ENCODE measurements around the gene CYP2R1.
A peak's percentile ranks its signal among the peaks of the same experiment; 100 is the strongest.

CYP2R1 gene, protein sequence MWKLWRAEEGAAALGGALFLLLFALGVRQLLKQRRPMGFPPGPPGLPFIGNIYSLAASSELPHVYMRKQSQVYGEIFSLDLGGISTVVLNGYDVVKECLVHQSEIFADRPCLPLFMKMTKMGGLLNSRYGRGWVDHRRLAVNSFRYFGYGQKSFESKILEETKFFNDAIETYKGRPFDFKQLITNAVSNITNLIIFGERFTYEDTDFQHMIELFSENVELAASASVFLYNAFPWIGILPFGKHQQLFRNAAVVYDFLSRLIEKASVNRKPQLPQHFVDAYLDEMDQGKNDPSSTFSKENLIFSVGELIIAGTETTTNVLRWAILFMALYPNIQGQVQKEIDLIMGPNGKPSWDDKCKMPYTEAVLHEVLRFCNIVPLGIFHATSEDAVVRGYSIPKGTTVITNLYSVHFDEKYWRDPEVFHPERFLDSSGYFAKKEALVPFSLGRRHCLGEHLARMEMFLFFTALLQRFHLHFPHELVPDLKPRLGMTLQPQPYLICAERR

DNA sequence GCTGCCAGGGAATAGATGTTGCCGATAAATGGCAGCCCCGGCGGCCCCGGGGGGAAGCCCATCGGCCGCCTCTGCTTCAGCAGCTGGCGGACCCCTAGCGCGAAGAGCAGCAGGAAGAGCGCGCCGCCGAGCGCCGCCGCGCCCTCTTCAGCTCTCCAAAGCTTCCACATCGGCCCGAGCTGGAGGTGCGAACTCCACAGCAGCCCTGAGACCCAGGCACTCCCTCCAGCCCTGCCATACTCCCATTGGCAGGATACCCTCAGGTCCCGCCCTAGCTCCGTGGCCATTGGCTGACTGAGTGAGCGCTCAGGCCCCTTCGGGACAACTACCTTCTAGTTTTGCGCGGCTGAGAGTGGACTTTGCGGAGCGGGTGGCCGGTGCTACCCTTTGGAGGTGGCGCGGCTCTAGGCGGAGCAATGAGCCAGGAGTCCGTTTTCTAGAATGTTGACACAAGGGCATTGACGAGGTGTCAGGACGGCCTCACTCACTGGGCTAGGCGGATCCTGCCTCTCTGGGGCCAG, at the start of gene CYP2R1:
Gene CYP2R1, minus strand, starts transcription at position 196 of the 521 bp plus-strand sequence. Its CDS starts 26 bp downstream, at position 170.
- Histone ChIP-seq H3K4me3 (ENCODE audit: low read depth, low read length) (peak within 1 kb of the TSS; percentile 62), H3K9me3 (ENCODE audit: control insufficient read depth, insufficient read depth, low read depth, low read length) (no peaks in the 10 kb centered on the region; the same call in 1 of the 2 replicates), H3K36me3 (ENCODE audit: control insufficient read depth, insufficient read depth, low read length) (no peaks in the 10 kb centered on the region), H3K4me1 (ENCODE audit: control insufficient read depth, insufficient read depth, low read length) (no peaks in the 10 kb centered on the region; the same call in 1 of the 2 replicates), H3K27ac (ENCODE audit: low read depth, low read length) (no peak within 1 kb of the TSS), H3K9ac (ENCODE audit: low read length) (peak within 1 kb of the TSS; percentile 47), H3K27me3 (ENCODE audit: control insufficient read depth, insufficient read depth, low read length) (no peaks in the 10 kb centered on the region; the same call in 1 of the 2 replicates)

DNA sequence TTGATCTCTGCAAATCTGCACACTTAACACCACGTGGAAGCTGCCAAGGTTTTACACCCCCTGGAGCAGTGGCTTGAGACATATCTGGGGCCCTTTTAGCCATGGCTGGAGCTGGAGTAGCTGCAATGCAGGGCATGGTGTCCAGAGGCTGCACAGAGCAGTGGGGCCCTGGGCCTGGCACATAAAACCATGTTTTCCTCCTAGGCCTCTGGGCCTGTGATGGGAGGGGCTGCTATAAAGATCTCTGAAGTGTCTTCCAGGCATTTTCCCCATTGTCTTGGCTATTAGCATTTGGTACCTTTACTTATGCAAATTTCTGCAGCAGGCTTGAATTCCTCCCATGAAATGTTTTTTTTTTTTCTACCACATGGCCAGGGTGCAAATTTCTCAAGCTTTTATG, 46.9 kb upstream of the CYP2R1 start:
- H3K4me3 ChIP-seq (ENCODE audit: low read depth, low read length), result no peak overlapping the region
- no peak overlapping the region for H3K9ac ChIP-seq (ENCODE audit: low read length)
- H3K4me1 ChIP-seq (ENCODE audit: control insufficient read depth, insufficient read depth, low read length), result no peaks in the 10 kb centered on the region
- peaks cover 21% of the 10 kb centered on the region for H3K9me3 ChIP-seq (ENCODE audit: control insufficient read depth, insufficient read depth, low read depth, low read length)
- no peaks in the 10 kb centered on the region for H3K36me3 ChIP-seq (ENCODE audit: control insufficient read depth, insufficient read depth, low read length)
- no peak overlapping the region for H3K27ac ChIP-seq (ENCODE audit: low read depth, low read length)
- H3K27me3 ChIP-seq (ENCODE audit: control insufficient read depth, insufficient read depth, low read length), result no peaks in the 10 kb centered on the region

DNA sequence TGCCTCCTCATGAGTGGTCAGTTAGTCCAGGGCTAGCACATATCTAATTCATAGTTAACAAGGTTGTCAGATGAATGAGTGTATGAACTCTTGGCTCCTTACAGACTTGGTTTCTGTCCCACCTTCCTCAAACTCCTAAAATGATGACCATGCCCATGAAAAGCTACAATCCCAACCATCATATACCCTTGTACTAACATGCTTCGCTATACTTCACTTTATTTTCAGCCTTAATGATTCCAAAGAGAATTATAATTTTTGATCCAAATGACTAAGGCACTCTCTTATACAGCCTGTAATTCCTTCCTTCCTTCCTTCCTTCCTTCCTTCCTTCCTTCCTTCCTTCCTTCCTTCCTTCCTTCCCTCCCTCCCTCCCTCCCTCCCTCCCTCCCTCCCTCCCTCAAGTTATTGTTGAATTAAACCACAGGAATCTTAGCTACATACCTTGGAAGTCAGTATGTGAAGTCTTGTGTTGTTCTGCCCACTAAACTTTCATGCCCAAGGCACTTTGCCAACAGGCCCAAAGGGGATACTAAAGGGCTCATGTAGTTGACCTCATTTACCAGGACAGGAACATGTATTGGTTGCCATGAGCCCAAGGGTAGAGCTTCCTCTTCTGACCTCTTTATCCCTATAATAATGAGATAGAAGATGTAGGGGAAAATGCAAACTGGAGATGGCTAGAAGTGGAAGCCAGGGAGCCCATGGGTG, 42.8 kb upstream of the CYP2R1 start:
- no peaks in the 10 kb centered on the region for H3K4me1 ChIP-seq (ENCODE audit: control insufficient read depth, insufficient read depth, low read length)
- H3K9me3 ChIP-seq (ENCODE audit: control insufficient read depth, insufficient read depth, low read depth, low read length), result peaks cover 23% of the 10 kb centered on the region
- no peaks in the 10 kb centered on the region for H3K36me3 ChIP-seq (ENCODE audit: control insufficient read depth, insufficient read depth, low read length)
- no peak overlapping the region for H3K9ac ChIP-seq (ENCODE audit: low read length)
- no peaks in the 10 kb centered on the region for H3K27me3 ChIP-seq (ENCODE audit: control insufficient read depth, insufficient read depth, low read length)
- H3K4me3 ChIP-seq (ENCODE audit: low read depth, low read length), result no peak overlapping the region
- no peak overlapping the region for H3K27ac ChIP-seq (ENCODE audit: low read depth, low read length)

DNA sequence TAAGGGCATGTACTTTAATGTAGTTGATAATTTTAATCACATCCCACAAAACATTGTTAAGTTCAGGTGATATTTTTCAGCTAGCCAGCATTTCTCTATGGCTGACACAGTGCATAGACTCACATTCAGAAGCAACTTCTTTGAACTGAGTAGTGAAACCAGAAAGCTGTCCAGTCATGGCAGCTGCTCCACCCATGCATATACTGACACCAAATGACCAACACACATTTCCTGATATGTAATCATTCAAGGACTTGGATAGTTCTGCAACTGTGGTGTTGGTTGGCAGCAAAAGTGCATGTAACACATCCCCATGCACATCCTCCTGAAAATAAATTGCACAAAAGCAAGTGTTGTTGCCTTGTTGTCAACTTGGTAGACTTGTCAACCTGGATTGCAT, 40.4 kb upstream of the CYP2R1 start:
- H3K4me3 ChIP-seq (ENCODE audit: low read depth, low read length), result no peak overlapping the region
- no peaks in the 10 kb centered on the region for H3K4me1 ChIP-seq (ENCODE audit: control insufficient read depth, insufficient read depth, low read length)
- H3K9ac ChIP-seq (ENCODE audit: low read length), result no peak overlapping the region
- H3K27me3 ChIP-seq (ENCODE audit: control insufficient read depth, insufficient read depth, low read length), result no peaks in the 10 kb centered on the region
- H3K27ac ChIP-seq (ENCODE audit: low read depth, low read length), result no peak overlapping the region
- H3K9me3 ChIP-seq (ENCODE audit: control insufficient read depth, insufficient read depth, low read depth, low read length), result peaks cover 8% of the 10 kb centered on the region
- H3K36me3 ChIP-seq (ENCODE audit: control insufficient read depth, insufficient read depth, low read length), result no peaks in the 10 kb centered on the region

DNA sequence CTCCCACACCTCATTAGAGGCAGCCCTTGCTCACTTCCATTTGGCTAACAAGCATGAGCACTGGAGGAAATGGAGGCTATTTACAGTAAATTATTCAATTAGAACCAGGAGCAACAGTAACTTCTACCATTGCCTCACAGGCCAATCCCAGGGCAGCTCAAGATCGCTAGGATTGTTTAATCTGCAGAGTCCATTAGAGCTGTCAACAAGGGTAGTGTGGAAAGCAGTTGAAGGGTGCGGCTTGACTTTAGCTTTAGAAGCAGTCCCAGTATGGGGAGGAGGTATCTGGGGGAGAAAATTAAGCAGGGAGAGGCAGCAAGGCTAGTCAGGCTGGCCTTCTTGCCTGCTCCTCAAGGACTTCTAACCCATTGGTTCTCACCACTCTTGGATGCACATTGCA, 38.3 kb upstream of the CYP2R1 start:
- peaks cover 8% of the 10 kb centered on the region; the same call in 1 of the 2 replicates for H3K9me3 ChIP-seq (ENCODE audit: control insufficient read depth, insufficient read depth, low read depth, low read length)
- H3K4me1 ChIP-seq (ENCODE audit: control insufficient read depth, insufficient read depth, low read length), result no peaks in the 10 kb centered on the region
- no peak overlapping the region for H3K27ac ChIP-seq (ENCODE audit: low read depth, low read length)
- H3K36me3 ChIP-seq (ENCODE audit: control insufficient read depth, insufficient read depth, low read length), result no peaks in the 10 kb centered on the region
- no peak overlapping the region for H3K4me3 ChIP-seq (ENCODE audit: low read depth, low read length)
- no peak overlapping the region for H3K9ac ChIP-seq (ENCODE audit: low read length)
- H3K27me3 ChIP-seq (ENCODE audit: control insufficient read depth, insufficient read depth, low read length), result no peaks in the 10 kb centered on the region

DNA sequence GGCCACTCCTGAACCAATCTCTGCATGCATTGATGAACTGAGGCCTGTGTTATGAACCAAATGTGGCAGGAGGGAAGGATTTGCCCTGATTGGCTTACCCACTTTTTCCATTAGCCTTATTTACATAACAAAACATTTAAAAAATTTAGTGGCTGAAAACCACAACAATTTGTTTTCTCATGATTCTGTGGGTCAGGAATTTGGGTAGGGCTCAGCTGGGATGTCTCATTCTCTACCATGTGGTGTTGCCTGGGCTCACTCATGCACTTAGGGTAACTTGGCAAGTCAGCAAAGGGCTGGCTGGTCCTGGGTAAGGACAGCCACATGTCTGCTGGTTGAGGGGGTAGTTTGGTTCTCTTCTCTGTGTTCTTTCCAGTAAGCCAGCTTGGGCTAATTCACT, 35.1 kb upstream of the CYP2R1 start:
- no peak overlapping the region for H3K27ac ChIP-seq (ENCODE audit: low read depth, low read length)
- H3K27me3 ChIP-seq (ENCODE audit: control insufficient read depth, insufficient read depth, low read length), result no peaks in the 10 kb centered on the region
- no peaks in the 10 kb centered on the region for H3K36me3 ChIP-seq (ENCODE audit: control insufficient read depth, insufficient read depth, low read length)
- H3K4me1 ChIP-seq (ENCODE audit: control insufficient read depth, insufficient read depth, low read length), result no peaks in the 10 kb centered on the region
- no peak overlapping the region for H3K4me3 ChIP-seq (ENCODE audit: low read depth, low read length)
- no peaks in the 10 kb centered on the region for H3K9me3 ChIP-seq (ENCODE audit: control insufficient read depth, insufficient read depth, low read depth, low read length)
- H3K9ac ChIP-seq (ENCODE audit: low read length), result no peak overlapping the region

DNA sequence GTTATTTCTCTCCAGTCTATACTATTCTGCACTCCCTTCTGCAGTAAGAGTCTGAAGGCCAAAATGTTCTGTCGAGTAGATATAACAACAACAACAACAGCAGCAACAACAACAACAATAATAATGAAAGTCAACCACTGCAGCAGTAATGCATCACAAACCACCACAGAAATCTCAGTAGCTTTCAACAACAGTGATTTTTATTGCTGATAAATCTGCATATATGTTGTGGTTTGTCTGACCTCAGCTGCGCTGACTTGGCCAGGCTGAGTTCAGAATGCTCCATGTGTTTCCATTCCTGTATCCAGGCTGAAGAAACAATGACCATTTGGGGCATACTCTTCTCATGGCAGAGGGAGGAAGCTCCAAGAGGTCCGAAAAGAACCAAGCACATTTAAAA, 32.3 kb upstream of the CYP2R1 start:
- no peaks in the 10 kb centered on the region for H3K36me3 ChIP-seq (ENCODE audit: control insufficient read depth, insufficient read depth, low read length)
- no peaks in the 10 kb centered on the region for H3K4me1 ChIP-seq (ENCODE audit: control insufficient read depth, insufficient read depth, low read length)
- H3K4me3 ChIP-seq (ENCODE audit: low read depth, low read length), result no peak overlapping the region
- H3K9ac ChIP-seq (ENCODE audit: low read length), result no peak overlapping the region
- no peak overlapping the region for H3K27ac ChIP-seq (ENCODE audit: low read depth, low read length)
- no peaks in the 10 kb centered on the region for H3K27me3 ChIP-seq (ENCODE audit: control insufficient read depth, insufficient read depth, low read length)
- no peaks in the 10 kb centered on the region for H3K9me3 ChIP-seq (ENCODE audit: control insufficient read depth, insufficient read depth, low read depth, low read length)

DNA sequence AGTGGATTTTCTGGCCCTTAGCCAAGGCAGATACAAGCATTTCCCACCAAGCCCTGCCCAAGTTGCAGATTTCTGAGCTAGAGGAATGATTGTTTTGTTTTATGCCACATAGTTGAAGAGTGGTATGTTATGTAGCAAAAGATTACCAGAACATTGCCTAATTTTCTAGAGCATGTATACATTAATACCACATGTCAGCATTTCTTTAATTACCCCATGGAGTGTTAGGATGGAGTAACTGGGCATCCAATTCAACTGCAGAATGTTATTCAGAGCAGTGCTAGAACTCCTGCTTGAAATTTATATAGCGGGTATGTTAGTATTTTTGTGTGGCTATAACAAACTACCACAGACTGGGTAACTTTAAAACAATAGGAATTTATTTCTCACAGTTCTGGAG, 24.4 kb upstream of the CYP2R1 start:
- Histone ChIP-seq H3K9ac (ENCODE audit: low read length) (no peak overlapping the region), H3K36me3 (ENCODE audit: control insufficient read depth, insufficient read depth, low read length) (no peaks in the 10 kb centered on the region), H3K4me1 (ENCODE audit: control insufficient read depth, insufficient read depth, low read length) (no peaks in the 10 kb centered on the region), H3K4me3 (ENCODE audit: low read depth, low read length) (no peak overlapping the region), H3K9me3 (ENCODE audit: control insufficient read depth, insufficient read depth, low read depth, low read length) (no peaks in the 10 kb centered on the region), H3K27me3 (ENCODE audit: control insufficient read depth, insufficient read depth, low read length) (no peaks in the 10 kb centered on the region), H3K27ac (ENCODE audit: low read depth, low read length) (no peak overlapping the region)

DNA sequence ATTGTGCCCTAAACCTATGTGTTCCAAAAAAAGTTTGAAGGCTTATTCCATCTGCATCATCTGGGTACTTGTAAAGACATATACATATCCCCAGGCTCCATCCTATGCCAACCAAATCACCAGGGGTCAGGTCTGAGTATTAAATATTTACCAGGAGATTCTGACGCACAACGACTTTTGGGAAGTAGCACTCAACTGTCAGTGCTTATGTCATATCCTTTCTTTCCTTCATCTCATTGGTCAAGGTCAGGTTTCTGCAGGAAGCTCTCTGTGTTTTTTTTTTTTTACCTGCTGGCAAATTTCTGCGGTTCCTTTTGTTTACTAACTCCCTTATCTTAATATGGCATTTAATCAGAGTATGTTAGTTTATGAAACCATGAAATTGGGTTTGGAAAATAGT, 22.5 kb upstream of the CYP2R1 start:
- Histone ChIP-seq H3K9me3 (ENCODE audit: control insufficient read depth, insufficient read depth, low read depth, low read length) (no peaks in the 10 kb centered on the region), H3K4me3 (ENCODE audit: low read depth, low read length) (no peak overlapping the region), H3K27me3 (ENCODE audit: control insufficient read depth, insufficient read depth, low read length) (no peaks in the 10 kb centered on the region), H3K4me1 (ENCODE audit: control insufficient read depth, insufficient read depth, low read length) (no peaks in the 10 kb centered on the region), H3K27ac (ENCODE audit: low read depth, low read length) (no peak overlapping the region), H3K9ac (ENCODE audit: low read length) (no peak overlapping the region), H3K36me3 (ENCODE audit: control insufficient read depth, insufficient read depth, low read length) (no peaks in the 10 kb centered on the region)

DNA sequence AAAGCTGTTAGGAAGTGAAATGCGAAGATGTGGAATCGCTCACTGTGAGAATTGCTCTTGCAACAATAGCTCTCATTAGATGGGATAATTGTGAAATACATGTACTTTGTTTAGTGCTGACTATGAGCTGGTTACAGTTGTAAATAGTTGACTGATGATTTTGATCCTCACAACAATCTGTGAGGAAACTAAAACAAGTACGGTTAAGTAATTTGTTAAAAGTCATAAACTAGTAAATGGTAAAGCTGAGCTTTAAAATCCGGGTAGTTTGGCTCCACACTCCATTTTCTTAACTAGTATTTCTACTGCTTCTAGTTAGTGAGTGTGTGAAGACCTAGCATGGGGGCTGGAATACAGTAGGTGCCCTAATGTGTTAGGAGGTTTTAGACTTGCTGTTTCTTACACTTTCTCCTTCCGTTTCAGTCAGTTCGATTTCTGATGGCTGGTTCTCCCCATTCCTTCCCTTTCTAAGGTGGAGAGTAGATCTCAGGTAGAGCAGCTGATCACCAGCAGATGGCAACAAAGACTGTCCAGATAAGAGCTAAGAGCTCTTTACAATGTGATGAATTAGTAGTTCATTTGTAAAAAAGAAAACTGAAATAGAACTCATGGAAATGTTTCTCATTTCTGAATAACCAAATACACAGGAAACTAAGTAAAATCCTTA, 16.3 kb upstream of the CYP2R1 start:
- Histone ChIP-seq H3K9ac (ENCODE audit: low read length) (no peak overlapping the region), H3K27me3 (ENCODE audit: control insufficient read depth, insufficient read depth, low read length) (no peaks in the 10 kb centered on the region), H3K36me3 (ENCODE audit: control insufficient read depth, insufficient read depth, low read length) (no peaks in the 10 kb centered on the region), H3K27ac (ENCODE audit: low read depth, low read length) (no peak overlapping the region), H3K4me1 (ENCODE audit: control insufficient read depth, insufficient read depth, low read length) (peaks cover 3% of the 10 kb centered on the region), H3K9me3 (ENCODE audit: control insufficient read depth, insufficient read depth, low read depth, low read length) (no peaks in the 10 kb centered on the region), H3K4me3 (ENCODE audit: low read depth, low read length) (no peak overlapping the region)
